ENCODE results near the gene ARMC5.
"Not testable (repeated sequence)": the region's sequence is repeated elsewhere in the genome, so short reads cannot be mapped to it uniquely, and the experiment has no call there.

ARMC5 gene

GRCh38 chr16:31430380-31431052 lies 28.8 kb upstream of the ARMC5 start:
- TF ChIP-seq CTCF (IDR thresholded peaks at IDR 0.05; ENCODE audit: low read depth, low read length, missing control alignments): no peak
- in situ Hi-C loops (cut with HindIII; ENCODE audit: low sequenced_read_pairs): no loop called here
- no peak for DNase-seq (ENCODE audit: low read depth)
- no peak overlapping the region for H3K4me3 ChIP-seq (ENCODE audit: low read depth, low read length)

DNA sequence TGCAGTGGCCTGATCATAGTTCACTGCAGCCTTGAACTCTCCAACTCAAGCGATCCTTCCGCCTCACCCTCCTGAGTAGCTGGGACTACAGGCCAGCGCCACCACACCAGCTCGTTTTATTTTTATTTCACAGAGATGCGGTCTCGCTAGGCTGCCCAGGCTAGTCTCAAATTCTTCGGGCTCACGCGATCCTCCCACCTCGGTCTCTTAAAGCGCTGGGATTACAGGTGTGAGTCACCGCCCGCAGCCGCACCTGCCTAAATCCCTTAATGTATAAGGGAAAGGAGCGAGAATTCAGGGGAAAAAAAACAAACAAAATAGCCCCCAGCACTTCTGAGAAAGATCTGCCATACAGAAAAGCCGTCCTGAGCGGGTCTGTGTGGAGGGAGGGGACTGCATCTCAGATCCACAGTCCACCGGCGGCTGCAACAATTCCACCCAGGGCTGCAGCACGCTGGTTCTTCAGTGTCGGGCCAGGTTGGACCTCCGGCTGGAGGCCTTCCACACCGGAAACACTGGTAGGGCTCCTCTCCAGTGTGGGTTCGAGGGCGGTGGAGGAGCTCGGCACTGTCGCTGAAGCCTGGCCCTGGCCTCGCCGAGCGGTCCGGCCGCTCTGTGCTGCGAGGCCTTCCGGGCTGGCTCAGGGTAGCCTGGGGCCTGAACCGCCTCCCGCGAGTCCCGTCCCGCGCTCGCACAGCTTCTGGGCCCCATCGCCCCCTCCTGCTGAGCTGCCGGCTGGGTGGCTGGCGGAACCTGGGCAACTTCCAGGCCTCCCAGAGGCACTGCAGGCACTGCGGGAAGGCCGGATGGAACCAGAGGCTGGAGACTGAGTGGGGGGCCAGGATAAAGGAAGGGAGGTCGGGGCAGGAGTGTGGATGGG lies 23.7 kb upstream of the ARMC5 start:
- no peak for TF ChIP-seq CTCF (IDR thresholded peaks at IDR 0.05; ENCODE audit: low read depth, low read length, missing control alignments)
- DNase-seq (ENCODE audit: low read depth): no peak
- no peak overlapping the region for H3K4me3 ChIP-seq (ENCODE audit: low read depth, low read length)
- in situ Hi-C loops (cut with HindIII; ENCODE audit: low sequenced_read_pairs): no loop called here

- H3K4me3 ChIP-seq (ENCODE audit: low read depth, low read length): no peak overlapping the region
- in situ Hi-C loops (cut with HindIII; ENCODE audit: low sequenced_read_pairs): no loop called here
- DNase-seq (ENCODE audit: low read depth): no peak
- TF ChIP-seq CTCF (IDR thresholded peaks at IDR 0.05; ENCODE audit: low read depth, low read length, missing control alignments): no peak
These were observed 22.9 kb upstream of the ARMC5 start for GRCh38 chr16:31436221-31437045.

DNA sequence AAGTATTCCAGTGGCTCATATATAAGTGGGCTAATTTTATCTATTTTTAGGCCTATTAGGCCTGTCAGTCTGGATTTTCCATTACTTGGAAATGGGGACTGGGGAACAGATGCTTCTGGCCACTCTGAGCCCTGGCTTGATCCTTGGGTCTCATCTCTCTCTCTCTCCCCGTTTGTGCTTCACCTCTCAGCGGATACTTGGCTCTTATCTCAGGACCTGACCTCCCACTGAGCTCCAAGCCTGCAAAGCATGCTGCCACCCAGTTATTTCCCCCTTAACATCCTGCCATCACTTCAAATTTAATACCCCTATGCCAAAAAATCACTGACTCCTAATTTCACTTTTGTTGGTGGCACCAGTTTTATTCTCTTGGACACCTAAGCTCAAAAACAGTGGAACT lies 20.9 kb upstream of the ARMC5 start:
- TF ChIP-seq CTCF (IDR thresholded peaks at IDR 0.05; ENCODE audit: low read depth, low read length, missing control alignments): no peak
- in situ Hi-C loops (cut with HindIII; ENCODE audit: low sequenced_read_pairs): no loop called here

GRCh38 chr16:31439023-31439422 lies 20.3 kb upstream of the ARMC5 start:
- H3K4me3 ChIP-seq (ENCODE audit: low read depth, low read length); DNase-seq (ENCODE audit: low read depth); in situ Hi-C loops (cut with HindIII; ENCODE audit: low sequenced_read_pairs): not testable (repeated sequence)

More for the DNA sequence above, 20.9 kb upstream of the ARMC5 start:
- no peak for DNase-seq (ENCODE audit: low read depth)
- H3K4me3 ChIP-seq (ENCODE audit: low read depth, low read length): no peak overlapping the region

DNA sequence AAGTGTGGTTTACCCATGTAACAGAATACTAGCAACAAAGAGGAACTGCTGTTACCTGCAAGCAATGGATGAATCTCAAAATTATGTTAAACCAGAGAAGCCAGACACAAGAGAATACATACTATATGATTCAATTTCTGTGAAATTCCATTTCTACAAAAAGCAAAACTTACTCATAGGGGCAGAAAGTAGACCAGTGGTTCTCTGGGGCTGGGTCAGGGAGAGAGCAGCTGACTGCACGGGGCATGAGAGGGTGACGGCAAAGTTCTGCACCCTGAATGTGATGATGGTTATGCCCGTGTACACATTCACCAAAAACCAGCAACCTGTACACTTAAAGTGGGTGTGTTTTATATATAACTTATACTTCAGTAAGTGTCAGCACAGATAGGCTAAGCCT lies 19.8 kb upstream of the ARMC5 start:
- in situ Hi-C loops (cut with HindIII; ENCODE audit: low sequenced_read_pairs): no loop called here
- DNase-seq (ENCODE audit: low read depth): no peak
- H3K4me3 ChIP-seq (ENCODE audit: low read depth, low read length): no peak overlapping the region
- TF ChIP-seq CTCF (IDR thresholded peaks at IDR 0.05; ENCODE audit: low read depth, low read length, missing control alignments): no peak

Measured in astrocyte of the cerebellum (primary cell).